Activated CD8-positive, alpha-beta memory T cell treated with anti-CD3 and anti-CD28 coated beads, Interleukin-2, amount 50 U/mL, for 24 hours (primary cell): Measurements from ENCODE around the gene PSAPL1.

ENCODE experiments used
- DNase-seq: peaks from one replicate; pipeline ENCODE4 v3.0.0-alpha.2; 2020; ENCODE audit errors: extremely low read depth

The PSAPL1 gene

DNA sequence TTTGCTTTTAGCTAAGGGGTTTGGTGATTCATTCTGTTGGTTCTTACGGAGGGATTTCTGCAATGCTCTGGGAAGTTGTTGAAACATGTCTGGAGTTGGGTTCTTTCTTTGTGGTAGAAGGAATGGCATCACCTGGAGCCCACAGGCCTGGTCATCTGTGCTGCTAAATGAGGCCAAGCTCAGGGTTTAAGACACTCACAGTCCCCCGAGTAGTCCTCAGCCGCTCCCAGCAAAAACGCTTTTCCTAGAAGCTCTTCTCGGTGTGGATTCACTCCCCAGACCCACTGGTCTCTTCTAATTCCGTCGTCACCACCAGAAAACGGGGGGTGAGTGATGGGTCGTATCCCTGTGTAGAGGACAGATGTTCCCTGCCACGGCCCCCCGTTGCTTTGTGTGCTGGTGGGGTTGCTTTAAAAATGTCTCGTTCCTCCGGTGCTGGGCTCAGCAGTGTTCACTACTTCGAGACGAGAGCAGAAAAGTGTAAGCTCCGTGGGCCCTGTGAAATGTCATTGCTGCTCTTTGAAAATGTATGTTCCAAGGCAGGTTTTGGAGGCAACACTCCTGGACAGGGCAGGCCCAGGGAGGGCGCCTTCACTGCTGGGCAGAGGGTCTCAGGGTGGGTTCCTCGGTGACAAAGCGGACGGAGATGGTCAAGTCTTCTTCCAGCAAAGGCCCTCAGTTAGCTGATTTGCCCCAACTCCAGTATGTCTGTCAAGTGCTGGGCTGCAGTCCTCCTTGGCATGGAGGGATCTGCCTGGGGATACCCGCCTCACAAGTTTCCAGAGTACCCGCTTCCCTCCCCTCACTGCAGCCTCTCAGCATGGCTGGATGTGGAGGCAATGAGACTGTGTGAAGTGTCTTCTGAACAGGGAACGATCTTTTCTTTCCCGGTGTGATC lies 37.3 kb downstream of the PSAPL1 start:
- no peak for DNase-seq

DNA sequence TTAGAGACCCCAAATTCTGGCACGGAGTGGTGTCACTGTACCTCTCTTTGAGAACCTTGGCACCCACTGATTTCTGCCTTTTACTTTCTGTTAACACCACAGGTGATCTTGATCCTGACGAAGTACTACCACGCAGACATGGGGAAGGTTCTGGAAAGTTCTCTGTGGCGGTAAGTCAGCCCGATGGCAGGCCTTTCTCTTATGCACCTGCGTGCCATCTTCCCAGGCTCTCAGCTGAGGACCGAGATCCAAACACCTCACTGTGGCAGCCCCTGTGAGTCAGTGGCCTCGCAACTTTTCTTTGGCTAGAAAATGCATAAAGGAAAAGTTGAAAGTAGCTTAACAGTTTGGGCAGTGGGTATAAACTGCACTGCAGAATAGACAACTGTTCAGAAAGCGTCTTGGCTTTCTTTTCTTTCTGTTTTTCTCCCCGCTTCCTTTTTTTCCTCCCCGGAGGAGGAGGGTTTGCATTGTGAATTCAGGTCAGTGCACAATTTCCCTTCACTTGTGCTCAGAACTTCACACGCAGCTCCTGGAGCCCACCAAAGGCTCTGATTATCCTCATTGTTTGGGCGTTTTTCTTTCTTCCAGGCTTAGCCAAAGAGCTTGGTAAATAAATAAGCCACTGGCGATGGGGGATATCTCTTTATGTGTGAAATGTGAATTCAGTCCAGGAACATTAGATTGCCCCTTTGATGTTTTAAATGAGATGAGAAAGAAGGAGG lies 38.4 kb downstream of the PSAPL1 start:
- DNase-seq = no peak

DNA sequence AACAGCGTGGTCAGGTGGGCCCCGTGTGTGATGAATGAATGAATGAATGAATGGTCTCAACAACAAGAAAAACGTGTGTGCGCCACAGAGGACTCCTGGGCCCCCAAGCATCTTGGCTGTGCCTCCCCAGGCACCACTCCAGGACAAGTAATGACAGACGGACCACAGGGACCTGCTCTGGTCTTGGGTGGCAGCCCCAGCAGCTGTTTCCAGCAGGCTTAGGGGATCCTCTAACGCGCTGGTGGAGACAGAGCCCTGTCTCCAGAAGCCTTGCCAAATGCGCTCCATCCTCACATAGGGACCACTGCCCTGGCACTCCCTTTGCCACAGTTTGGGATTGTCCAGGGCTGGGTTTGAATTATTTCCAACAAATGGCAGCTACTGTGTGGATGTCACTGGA lies 39.1 kb downstream of the PSAPL1 start:
- no peak for DNase-seq

DNA sequence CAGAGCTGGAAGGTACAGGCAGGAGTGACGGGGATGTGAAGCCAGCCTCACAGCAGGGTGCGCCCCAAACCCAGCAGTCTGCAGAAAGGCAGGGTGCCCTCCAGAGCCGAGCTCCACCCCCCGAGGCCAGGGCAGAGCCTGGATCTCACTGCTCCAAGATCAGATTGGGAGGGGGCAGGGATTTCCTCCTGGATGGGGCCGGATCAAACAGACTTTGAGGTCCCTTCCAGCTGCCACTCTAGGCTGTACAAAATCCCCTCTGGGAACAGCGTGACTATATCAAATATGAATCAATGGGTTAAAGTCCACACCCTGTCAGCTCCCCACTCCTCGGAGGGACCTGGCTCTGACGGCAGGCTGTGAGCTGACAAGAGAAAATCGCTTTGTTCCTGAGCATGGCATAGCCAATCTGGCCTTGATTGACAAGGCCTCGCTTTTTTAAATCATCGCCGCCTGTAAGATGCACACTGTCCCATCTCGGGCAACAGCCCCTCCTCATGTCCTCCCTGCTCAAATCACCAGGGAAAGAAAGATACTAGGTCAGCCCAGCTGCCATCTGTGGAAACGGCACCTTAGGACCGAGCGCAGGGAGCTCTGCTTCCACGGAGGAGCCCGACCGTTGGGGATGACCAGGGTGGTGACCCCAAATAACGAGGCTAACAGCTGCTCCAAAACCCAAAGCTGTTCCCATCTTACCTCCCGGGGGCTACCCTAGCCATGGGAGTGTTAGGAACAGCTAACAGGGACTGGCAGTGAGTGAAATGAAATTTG lies 39.9 kb downstream of the PSAPL1 start:
- no peak for DNase-seq

DNA sequence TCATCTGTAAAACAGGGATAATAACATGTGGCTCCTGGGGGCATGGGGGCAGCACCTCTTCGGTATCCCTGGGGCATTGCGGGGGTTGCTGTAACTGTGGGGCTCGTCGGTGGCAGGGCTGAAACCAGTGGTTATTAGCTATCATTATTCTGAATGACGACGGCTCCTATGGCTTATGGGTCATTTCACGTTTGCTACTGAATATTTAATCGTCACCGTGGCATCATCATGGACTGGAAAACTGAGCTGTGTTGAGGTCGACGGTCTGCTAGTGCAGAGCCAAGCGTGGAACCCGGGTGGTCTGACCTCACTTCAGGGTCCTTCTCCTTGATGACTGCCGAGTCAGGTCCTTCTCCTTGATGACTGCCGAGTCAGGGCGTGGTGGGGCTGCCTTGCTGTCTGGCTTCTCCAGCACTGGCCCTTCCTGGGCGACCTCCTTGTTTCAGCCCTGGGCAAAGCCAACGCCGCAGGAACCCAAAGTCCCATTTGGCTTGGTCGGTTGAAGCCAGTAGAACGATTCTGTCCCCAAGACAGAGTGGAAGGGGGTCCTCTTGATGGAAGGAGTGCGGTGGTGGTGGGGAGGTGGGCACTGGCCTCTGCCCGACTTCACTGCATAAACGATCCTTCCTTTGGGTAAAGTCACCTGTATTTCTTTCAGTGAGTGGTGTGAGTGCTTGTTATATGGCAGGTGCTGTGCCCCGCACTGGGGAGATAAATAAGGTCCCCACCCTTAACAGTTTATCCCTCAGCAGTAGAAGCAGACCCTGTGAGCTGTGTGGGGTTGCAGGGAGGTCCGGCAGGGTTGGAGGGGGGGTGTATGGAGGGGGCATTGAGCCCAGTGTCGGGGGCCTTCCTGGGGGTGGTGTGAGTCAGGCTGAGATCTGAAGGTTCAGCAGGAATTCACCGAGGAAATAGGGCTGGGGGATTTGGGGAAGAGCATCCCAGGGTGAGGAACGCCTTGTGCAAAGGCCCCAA lies 40.8 kb downstream of the PSAPL1 start:
- no peak for DNase-seq

DNA sequence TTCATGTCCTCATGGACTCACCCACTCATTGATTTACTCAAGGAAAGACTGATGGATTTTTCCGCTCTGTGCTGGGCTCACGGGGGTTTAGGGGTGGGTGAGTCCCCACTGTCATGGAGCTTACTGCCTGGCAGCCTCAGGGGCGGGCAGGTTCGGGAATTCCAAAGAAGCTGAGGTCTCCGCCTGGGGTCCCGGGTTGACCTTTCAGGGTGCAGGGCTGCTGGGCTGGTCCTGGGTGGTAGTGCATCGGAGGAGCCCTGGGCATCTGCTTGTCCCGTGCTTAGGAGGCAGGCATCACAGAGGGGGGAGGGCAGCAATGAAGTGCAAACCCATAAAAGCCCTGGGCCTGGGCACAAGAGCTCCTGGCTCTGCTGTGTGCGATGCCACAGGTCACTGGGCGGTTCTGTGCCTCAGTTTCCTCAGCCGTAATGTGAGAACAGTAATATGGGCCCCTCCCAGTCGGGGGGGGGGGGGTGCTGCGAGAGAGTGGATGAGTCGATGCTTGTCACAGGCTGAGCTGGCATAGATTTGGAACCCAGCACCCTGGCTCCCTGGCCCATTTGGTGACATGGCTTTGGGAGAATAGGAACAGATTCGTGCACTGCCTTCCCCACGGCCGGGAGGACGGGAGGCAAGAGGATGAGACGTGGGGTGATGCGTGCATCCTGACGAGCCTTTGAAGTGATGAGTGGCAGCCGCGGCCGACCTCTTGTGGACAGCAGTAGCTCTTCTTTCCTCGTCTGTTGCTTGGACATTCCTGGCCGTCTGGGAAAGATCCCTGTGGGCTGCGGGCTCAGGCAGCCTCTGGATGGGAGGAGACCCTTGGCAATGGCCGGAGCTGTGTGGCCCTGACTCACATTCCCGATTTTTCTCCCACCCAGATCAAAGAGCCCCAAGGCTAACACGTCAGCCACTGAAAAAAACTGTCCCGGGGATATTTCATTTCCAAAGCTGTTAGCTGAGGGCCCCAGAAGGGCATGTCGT lies 42.0 kb downstream of the PSAPL1 start:
- no peak for DNase-seq

DNA sequence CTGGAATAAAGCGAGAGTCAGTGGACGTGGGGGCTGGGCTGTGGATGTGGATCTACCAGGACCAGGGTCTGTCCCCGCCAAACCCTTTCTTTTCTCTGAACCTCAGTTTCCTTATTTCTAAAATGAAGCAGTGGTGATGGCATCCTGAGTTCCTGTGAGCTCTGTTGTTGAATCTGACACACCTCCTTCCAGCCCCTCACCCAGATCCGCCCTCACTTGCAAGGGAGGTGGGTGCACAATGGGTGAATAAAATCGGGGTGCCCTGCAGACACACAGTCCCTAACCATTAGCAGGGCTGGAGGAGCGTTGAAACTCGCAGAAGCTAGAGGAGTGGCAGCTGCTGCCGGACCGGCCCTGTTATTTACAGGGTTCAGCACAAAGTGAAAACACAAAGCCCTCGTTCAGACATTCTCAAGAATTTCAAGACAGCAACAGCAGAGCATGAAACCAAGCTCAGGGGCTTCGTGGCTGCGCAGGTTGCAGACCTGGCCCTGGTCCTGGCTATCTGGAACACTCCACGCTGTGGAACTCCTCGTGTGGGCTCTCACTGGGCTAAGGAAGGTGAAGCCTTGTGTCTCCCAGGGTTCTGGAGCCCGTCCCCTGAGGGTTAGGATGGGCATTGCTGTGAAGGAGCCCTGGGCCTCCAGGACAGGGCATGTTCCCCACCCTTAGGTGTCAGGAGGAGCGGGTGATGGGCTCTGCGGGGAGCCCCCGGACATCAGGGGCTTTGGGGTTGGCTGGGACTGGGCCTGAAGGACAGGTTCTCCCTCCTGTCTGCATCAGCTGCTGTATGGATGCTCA lies 42.9 kb downstream of the PSAPL1 start:
- DNase-seq = no peak

DNA sequence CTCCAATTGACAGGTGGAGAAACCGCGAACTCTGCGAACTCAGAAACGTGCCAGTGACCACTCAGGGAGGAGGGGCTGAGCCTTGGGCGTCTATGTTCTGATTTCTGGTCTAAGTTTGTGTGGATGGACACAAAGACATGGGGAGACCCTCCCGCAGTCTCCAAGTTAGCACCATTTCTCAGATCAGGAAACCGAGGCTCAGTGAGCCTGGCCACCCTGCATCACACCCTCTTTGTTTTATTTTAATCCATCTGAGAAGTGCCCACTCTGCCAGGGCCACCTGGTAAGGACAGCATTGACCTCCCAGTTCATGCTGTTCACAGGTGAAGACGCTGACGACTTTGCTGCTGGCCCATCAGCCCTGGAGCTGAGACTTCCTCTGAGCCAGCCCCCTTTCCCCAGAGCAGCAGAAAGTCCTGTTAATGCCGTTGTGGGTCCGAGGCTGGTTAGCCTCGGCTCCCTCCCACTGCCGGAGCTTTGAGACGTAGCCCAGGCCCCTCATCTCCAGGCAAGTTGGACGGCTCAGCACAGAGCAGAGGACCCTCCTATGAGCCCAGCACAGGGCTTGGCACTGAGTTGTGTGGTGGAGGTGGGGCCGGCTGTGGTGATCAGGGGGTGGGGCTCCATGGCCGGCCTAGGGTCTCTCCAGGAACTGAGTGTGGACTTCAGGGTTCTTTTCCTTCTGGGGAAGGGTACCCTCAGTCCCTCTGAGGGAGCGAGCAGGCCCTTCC lies 43.7 kb downstream of the PSAPL1 start:
- DNase-seq = no peak

DNA sequence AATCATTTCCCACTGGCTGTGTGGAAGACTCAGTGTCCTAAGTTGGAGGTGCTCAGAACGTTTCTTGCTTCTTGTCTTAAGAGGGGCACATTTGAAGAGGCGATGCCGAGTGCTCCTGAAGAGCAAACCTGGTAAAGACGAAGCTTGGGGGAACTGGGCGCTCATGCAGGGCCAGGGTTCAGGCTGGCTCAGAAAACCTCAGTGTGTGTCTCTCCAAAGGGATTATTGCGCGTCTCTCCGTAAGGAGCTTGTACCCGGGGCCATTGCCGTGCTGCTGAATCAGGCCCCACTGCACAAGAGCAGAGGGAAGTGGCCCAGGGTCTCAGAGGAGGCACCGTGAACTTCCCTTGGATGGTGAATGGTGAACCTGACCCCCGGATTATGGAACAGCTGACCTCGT lies 44.4 kb downstream of the PSAPL1 start:
- no peak for DNase-seq

DNA sequence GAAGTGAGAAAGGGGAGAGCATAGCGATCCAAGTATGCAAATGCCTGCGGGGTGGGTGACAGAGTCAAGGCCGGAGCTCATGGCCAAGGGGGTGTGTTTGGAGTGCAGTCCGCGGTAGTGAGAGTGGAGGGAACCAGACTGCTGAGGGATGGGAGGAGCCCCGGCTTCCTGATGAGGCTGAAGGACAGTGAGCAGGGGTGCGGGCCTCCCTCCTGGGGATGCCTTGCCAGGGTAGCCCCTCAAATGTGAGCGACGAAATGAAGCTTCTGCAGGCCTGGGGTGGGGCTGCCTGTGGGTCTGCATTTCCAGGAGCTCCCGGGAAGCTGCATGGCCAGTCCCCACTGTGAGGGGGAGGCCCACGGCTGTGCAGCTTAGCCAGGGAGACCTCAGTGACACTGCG lies 45.0 kb downstream of the PSAPL1 start:
- DNase-seq = no peak

DNA sequence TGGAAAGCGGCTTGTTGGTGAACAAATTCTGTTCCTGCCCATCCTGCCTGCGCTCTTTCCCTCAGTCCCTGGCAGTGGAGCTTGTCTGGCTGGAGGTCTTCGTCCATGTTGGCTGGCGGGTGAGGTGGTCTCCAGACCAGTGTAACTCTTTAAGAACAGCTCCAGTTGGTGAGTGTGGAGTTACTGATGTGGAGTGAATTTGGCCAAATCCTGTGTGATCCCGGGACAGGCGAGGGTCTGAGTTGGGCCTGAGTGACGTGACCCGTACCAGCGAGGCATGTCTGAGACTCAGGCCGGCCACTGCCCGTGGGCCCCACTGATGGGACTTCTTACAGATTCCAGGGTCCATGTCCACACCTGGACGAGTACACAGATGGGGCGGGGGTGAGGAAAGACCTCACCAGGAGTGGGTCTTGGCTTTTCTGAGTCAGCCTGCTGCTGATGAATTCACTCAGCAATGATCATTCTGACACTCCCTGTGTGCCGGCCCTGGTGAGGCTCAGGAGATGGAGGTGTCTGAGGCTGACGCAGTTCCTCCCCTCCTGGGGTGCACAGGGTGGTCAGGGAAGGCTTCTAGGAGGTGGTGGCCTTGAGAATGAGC lies 45.5 kb downstream of the PSAPL1 start:
- no peak for DNase-seq

DNA sequence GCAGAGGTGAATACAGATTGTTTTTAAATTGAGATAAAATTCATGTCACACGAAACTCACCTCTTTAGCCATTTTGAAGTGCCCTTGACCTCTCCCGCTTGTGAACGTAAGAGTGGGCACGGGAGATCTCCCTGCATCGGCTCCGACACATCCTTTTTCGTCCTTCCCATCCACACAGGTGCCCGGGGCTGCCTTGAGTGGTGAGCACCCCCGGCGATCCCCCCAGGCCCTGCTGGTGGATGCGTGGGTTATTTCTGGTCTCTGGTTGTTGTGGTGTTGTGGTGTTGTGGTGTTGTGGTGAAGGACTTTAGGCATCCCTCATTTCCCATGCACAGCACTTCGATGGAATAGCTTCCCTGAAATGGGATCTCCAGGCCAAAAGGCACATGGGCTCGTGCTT lies 46.1 kb downstream of the PSAPL1 start:
- DNase-seq = no peak

DNA sequence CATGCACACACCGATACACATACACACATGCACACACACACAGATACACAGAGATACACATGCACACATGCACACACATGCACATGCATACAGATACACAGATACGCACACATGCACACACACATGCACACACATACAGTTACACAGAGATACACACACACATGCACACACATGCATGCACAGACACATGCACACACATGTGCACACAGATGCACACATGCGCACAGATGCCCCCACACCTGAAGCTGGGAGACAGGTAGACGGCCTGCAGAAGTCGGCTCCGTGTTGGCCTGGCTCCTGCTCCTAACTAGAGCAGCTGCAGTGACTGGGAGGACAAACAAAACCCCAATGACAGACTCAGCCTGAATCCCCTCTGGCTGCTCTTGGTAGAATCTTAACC lies 46.8 kb downstream of the PSAPL1 start:
- no peak for DNase-seq

DNA sequence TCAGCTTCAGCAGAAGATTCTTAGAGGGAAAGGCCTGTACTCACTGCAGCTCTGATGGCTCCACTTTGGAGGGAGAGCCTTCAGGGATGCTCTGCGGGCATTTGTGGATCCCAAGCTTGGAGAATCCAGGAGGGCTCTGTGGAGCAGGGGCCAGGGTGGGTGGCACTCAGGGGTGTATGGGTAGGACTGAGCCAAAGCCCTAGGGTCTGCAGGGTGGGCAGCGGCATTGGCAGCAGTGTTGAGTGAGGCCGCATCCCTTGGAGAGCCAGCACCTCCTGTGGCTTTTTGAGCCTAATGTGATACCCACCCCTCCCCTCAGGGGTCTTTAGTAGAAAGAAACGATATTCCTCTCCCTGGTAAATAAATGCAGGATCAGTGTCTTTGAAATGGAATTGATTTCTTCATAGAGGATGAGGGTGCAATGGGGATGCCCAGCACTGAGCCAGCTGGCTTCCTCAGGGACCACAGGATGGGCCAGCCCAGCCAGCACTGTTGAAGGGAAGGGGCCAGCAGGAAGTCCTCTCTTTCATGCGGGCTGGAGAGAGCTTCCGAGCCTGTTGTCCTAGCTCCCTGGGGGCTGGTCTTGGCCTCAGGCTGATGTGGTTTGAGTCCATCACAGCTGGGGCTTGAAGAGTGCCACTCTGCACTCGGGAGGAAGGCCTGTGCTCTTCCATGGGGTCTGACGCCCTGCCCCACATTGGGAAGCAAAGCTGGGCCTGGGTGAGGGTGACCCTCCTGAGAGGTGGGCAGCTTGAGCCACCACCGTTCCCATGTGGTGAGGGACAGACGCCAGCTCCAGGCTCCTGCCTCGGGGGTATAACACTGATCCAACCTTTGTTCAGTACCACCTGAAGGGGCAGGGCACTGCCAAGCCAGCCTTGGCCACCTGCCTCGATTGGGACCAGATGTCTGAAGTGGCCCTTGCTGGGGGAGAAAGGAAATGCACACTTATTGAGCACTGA lies 49.5 kb downstream of the PSAPL1 start:
- no peak for DNase-seq

DNA sequence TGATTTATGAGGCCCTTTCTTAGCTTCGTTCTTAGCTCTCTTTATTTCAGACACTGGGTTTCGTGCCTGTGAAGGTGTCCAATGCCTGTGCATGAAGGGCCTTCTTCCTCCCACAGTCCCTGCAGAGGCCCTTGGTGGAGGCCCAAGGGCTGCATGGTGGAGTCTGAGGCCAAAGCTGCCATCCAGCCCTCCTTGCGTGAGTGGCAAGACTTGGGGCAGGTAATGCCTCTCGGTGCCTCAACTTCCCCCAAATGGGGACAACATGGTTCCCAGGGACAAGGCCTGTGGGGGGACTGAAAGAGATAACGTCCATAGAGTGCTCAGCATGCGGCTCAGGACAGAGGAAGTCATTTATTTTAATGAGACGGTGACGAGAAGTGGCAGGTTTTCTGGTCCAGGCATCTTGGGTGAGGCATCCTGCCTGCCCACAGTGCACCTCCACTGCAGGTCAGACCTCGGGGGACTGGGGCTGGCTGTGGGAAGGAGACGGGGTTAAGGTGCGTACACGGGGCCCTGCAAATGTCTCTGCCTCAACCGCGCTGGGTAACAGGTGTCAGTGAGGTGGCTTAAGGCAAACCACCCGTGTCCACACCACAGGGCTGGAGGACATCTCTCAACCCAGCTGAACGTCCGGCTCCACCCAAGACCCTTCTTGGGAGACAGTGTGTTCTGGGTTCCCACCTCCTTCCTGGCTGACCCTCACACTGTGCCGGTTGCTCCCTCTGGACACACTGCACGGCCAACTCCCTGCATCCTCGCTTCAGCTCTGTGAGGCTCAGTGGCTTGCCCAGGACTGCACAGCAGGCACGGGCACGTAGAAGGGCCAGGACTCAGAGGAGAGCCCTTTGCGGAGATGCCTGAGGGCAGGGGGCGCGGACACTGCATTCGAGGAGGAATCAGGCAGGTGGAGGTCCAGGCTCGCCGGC lies 50.5 kb downstream of the PSAPL1 start:
- DNase-seq = no peak

DNA sequence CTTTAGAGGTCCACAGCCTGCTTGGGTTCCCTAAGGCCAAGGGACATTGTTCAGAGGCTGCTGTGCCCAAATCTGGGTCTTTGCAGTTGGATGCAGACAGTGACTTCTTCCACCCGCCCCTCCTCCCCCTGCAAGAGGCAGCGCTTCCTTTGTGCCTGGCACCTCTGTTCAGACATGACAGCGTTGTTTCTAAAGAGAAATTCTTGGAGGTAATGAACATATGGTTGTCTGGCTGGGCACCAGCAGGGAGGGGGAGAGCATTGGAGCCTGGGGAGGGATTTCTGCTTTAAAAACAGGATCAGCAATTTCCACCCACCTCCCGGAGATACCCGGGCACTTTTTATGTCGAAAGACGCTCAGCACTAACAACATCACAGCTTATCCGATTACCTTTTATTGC lies 51.5 kb downstream of the PSAPL1 start:
- no peak for DNase-seq
